GM18861 (cell line): ENCODE measurements around the gene LRRC8A.
"Not testable (repeated sequence)": the region's sequence is repeated elsewhere in the genome, so short reads cannot be mapped to it uniquely, and the experiment has no call there.

Experiments
- ATAC-seq: cut with Tn5 transposase; IDR thresholded peaks from one replicate; pipeline ENCODE4 v1.9.1; 2021; ENCODE audit not compliant: unreplicated experiment

Gene LRRC8A

GRCh38 chr9:128881884-128882676, at the start of gene LRRC8A, which contains the start of gene KYAT1:
Gene LRRC8A, plus strand, starts transcription at chr9:128882133. Its CDS starts 25,032 bp downstream, at chr9:128907165.
Gene KYAT1, minus strand, starts transcription at chr9:128881950. Its CDS starts 36,545 bp downstream, at chr9:128845405.
- peak; percentile 88 for ATAC-seq

- no peak for ATAC-seq
These were observed 48.2 kb upstream of the LRRC8A start for GRCh38 chr9:128833696-128834095.

DNA sequence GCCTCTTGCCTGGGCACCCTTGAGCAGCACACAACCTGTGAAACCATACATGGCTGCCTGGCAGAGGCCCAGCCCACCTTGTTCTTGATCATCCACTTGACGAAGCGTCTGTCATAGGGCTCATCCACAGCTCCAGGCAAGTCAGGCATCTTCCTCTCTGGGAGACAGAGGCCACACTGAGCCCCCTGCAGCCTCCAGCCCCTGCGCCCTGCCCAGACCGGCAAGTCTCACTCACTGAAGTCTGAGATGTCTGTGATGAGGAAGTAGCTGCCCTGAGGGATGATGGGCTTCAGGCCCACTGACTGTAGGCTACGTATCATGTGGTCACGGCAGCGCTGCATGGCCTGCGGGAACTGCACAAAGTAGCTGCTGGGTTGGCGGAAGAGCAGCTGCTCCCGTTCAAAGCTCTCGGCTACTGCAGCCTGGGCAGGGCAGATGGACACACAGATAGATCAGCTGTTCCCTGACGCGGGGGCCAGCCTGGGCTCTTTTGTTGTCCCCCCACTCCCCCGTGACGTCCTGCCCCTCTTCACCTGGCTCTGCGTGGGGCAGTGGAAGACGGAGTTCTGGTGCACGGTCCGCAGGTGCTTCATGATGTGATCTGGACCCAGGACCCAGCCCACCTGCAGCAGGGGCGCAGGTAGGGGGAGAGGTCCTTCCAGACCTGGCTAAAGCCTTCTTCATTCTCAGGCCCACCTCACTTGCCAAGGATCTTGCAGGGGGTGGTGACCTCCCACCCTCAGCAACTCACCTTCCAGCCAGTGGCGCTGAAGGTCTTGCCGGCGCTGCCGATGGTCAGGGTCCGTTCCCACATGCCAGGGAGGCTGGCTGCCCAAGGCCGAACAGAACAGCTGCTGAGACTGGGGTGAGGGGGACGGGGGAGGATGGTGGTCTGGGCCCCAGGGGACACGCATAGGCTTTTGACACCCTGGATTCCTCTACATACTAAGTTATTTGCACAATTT, 46.4 kb upstream of the LRRC8A start:
- ATAC-seq: no peak

DNA sequence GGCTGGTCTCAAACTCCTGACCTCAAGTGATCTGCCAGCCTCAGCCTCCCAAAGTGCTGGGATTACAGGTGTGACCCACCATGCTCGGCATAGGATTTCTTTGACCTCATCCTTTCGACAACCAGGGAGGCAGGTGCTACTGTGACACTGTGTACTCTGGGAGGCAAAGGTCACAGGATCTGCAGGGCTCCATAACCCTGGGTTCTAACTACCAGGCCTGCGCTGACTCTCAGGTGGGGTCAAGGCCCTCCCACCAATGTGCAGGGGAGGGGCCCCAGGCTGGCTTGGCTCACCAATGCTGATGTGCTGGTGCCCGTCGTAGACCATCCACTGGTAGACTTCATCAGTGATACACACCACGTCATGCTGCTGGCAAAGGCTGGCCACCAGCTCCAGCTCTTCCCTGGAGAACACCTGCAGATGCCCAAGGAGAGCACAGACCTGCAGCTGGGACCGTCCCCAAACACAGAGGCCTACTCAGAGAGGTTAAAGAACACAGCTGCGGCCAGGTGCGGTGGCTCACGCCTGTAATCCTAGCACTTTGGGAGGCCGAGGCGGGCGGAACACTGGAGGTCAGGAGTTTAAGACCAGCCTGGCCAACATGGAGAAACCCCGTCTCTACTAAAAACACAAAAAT, 45.3 kb upstream of the LRRC8A start:
- ATAC-seq: no peak

GRCh38 chr9:128838338-128838737, 43.6 kb upstream of the LRRC8A start:
- ATAC-seq: no peak

- ATAC-seq: no peak
These were observed 41.4 kb upstream of the LRRC8A start for GRCh38 chr9:128840524-128840923.

DNA sequence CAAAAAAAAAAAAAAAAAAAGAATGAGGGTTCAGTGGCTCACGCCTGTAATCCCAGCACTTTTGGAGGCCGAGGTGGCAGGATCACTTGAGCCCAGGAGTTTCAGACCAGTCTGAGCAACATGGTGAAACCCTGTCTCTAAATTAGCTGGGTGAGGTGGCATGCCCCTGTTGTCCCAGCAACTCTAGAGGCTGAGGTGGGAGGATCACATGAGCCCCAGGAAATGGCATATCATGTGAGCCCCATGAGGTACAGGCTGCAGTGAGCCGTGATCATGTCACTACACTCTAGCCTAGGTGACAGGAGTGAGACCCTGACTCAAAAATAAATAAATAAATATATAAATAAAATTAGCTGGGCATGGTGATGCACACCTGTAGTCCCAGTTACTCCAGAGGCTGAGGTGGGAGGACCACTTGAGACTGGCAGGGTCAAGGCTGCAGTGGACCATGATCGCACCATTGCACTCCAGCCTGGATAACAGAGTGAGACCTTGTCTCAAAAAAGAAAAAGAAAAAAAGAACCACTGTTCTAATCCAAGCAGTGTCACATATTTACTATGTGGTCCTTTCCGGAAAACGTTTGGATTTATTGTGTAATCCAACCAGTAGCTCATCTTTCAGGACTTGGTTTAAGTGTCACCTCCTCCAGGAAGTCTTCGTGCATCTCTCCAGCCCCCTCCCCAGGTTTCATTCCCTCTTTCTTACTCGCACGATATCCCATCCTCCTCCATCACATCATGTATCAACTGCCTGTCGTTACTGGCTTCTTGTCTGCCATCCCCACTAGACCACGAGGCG, 40.0 kb upstream of the LRRC8A start:
- no peak for ATAC-seq

DNA sequence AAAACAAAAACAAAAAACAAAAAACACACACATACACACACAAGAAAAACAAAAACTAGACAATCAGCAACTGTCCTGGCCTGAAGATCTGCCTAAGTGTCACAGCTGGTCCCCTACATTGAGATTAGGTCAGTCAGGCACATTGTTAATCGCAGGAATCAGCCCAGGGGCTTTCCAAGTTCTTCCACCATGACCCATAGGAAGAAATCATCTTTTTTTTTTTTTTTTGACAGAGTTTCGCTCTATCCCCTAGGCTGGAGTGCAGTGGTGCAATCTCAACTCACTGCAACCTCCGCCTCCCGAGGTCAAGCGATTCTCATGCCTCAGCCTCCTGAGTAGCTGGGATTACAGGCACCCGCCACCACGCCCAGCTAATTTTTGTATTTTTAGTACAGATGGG, 38.8 kb upstream of the LRRC8A start:
- not testable (repeated sequence) for ATAC-seq

- ATAC-seq: no peak
These were observed 36.6 kb upstream of the LRRC8A start for GRCh38 chr9:128845186-128845931.

DNA sequence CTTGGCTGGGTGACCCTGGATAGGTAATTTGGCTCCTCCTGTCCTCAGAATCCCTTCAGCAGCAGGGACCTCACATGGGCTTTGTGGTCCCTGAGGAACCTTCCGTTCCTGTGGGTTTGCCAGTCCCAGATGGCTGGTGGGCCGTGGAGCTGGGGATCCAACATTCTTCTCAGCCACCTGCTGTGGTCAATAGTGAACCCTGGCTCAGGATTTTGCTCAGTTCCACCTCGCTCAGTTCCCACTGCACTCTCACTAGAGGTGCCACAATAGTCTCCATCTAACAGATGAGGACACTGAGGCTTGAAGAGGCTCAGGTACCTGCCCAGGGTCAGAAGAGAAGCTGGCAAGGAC, 35.3 kb upstream of the LRRC8A start:
- no peak for ATAC-seq

GRCh38 chr9:128847803-128848202, 34.1 kb upstream of the LRRC8A start:
- no peak for ATAC-seq

- not testable (repeated sequence) for ATAC-seq
These were observed 30.9 kb upstream of the LRRC8A start for GRCh38 chr9:128851024-128851423.

DNA sequence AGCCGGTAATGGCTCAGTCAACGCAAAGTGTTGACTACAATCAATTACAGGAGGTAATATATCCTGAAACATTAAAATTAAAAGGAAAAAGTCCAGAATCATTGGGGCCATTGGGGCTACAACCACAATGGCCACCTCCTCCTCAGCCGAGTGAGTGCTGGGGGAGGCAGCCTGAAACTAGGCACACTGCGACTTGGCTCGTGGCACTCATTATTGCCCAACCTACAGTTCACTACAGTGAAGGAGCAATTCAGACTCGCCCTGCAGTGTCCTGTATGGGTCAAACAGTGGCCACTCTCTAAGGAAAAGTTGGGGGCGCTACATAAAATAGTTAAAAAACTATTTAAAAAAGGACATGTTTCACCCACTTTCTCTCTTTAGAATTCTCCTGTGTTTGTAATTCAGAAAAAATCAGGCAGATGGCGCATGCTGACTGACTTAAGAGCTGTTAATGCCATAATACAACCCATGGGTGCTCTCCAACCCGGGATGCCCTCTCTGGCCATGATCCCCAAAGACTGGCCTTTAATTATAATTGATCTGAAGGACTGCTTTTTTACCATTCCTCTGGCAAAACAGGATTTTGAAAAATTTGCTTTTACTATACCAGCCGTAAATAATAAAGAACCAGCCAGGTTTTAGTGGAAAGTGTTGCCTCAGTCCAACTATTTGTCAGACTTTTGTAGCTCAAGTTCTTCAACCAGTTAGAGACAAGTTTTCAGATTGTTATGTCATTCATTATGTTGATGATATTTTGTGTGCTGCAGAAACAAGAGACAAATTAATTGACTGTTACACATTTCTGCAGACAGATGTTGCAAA, 29.9 kb upstream of the LRRC8A start:
- not testable (repeated sequence) for ATAC-seq

DNA sequence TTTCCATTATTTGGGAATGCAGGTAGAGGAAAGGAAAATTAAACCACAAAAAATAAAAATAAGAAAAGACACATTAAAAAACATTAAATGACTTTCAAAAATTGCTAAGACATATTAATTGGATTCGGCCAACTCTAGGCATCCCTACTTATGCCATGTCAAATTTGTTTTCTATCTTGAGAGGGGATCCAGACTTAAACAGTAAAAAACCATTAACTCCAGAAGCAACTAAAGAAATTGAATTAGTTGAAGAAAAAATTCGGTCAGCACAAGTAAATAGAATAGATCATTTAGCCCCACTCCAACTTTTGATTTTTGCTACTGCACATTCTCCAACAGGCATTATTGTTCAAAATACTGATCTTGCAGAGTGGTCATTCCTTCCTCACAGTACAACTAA, 29.3 kb upstream of the LRRC8A start:
- not testable (repeated sequence) for ATAC-seq

DNA sequence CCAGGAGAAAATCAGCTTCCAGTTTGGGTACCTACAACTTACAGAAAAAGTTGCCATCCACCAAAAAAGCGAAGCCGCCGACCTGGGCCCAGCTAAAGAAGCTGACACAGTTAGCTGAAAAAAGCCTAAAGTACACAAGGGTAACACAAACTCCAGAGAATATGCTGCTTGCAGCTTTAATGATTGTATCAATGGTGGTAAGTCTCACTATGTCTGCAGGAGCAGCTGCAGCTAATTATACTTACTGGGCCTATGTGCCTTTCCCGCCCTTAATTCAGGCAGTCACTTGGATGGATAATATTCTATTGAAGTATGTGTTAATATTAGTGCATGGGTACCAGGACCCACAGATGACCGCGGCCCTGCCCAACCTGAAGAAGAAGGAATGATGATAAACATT, 27.5 kb upstream of the LRRC8A start:
- not testable (repeated sequence) for ATAC-seq

- ATAC-seq: not testable (repeated sequence)
These were observed 23.5 kb upstream of the LRRC8A start for GRCh38 chr9:128858476-128858875.

- no peak for ATAC-seq
These were observed 21.0 kb upstream of the LRRC8A start for GRCh38 chr9:128860937-128861336.

- no peak for ATAC-seq
These were observed 20.4 kb upstream of the LRRC8A start for GRCh38 chr9:128861501-128861900.

DNA sequence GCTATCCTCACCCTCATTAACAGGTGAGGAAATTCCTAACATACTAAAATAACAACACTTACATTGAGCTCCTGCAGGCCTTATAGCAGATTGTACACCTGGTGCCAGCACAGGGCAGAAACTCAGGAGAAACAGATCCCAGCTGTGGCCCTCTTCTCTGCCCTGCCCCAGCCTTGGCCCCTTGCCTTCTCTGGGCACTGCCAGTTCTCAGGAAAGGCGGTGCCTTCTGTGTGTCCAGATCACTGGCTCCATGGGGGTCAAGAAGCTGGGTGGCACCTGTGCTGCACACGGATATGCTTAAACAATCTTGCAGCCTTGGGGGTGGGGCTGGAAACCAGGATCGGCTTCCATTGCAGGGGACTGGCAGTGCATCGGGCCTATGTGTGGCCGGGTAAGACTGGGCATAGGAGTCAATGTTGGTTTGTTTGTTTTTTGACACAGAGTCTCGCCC, 19.5 kb upstream of the LRRC8A start:
- no peak for ATAC-seq
